Endothelial cell of umbilical vein (primary cell): ENCODE results near the gene DOCK6. TPM values are rescaled to one million over a fixed set of nuclear protein-coding genes. Genes with fewer than 3 reads are reported as not detected.

ENCODE experiments used
- BruUV-seq: library from RNA; stranded (reverse); fragments of 400-500 nt; replicated peaks from 2 replicates; lab custom pipeline; 2021; lab: Mats Ljungman, UMichigan
- CTCF ChIA-PET: fragments of 300-600, 350-600 bp; sonication (Branson Sonifier 250); formaldehyde crosslinking; loops from one replicate; lab custom pipeline; 2021; ENCODE audit warnings: antibody characterized with exemption, inconsistent platforms; lab: Charles Lee
- POLR2A ChIA-PET: fragments of 300-600, 350-600 bp; sonication (Branson Sonifier 250); formaldehyde crosslinking; loops from one replicate; lab custom pipeline; 2021; ENCODE audit warnings: antibody characterized with exemption, inconsistent platforms; lab: Charles Lee
- DNase-seq: peaks from one replicate; pipeline ENCODE4 v3.0.0-alpha.2; 2011; ENCODE audit warnings: low read depth, low spot score
- FAIRE-seq: peaks from 2 replicates; lab custom pipeline; 2011; peaks lifted over from hg19 to GRCh38; lab: Jason Lieb, UNC
- H2AFZ ChIP-seq: 2 replicates; pipeline ENCODE4 v1.6.0; 2012; ENCODE audit warnings: low read depth, low read length, control low read depth, inconsistent platforms
- H3K27ac ChIP-seq: 2 replicates; pipeline ENCODE4 v1.5.1; 2011; ENCODE audit warnings: low read depth, mild to moderate bottlenecking, control low read depth, low read length, moderate library complexity; ENCODE audit not compliant: insufficient read depth
- H3K27me3 ChIP-seq, 2 experiments: 2 replicates each; pipeline versions ENCODE4 v1.6.0 to v1.6.1; 2011; ENCODE audit warnings: low read length in 2 of 2, mixed read lengths in 1 of 2; ENCODE audit not compliant: control insufficient read depth in 2 of 2, insufficient read depth in 2 of 2
- H3K36me3 ChIP-seq, 2 experiments: 2 replicates in 1 of 2; 3 replicates in 1 of 2; pipeline ENCODE4 v1.5.1; 2011; ENCODE audit warnings: low read length in 2 of 2, mild to moderate bottlenecking in 1 of 2, moderate library complexity in 1 of 2; ENCODE audit not compliant: control insufficient read depth in 2 of 2, insufficient read depth in 2 of 2; ENCODE audit errors: extremely low read depth in 1 of 2
- H3K4me1 ChIP-seq: 3 replicates; pipeline ENCODE4 v1.5.1; 2011; ENCODE audit warnings: mild to moderate bottlenecking, low read length; ENCODE audit not compliant: control insufficient read depth, insufficient read depth; ENCODE audit errors: extremely low read depth
- H3K4me2 ChIP-seq: 2 replicates; pipeline ENCODE4 v1.6.1; 2011; ENCODE audit warnings: low read length, control low read depth, mixed read lengths; ENCODE audit not compliant: insufficient read depth
- H3K4me3 ChIP-seq, 3 experiments: fragments of 200-600 bp in 1 of 3; sonication (generic), shearing (Covaris generic) in 1 of 3; replicated peaks in 1 of 3; 2 replicates each; pipeline ENCODE4 v1.5.1; 2011 to 2016; ENCODE audit warnings: control low read depth in 3 of 3, low read length in 3 of 3, mild to moderate bottlenecking in 2 of 3, inconsistent platforms in 1 of 3, low read depth in 1 of 3, moderate library complexity in 1 of 3; ENCODE audit not compliant: insufficient read depth in 1 of 3
- H3K79me2 ChIP-seq: 2 replicates; pipeline ENCODE4 v1.6.0; 2012; ENCODE audit warnings: low read length, inconsistent platforms; ENCODE audit not compliant: control insufficient read depth, insufficient read depth
- H3K9ac ChIP-seq: replicated peaks from 2 replicates; pipeline ENCODE3; 2011; ENCODE audit warnings: low read length, control low read depth; ENCODE audit not compliant: insufficient read depth; ENCODE audit errors: extremely low read depth
- H3K9me1 ChIP-seq: replicated peaks from 3 replicates; pipeline ENCODE4 v1.6.0; 2011; ENCODE audit warnings: mild to moderate bottlenecking, low read length; ENCODE audit not compliant: control insufficient read depth, insufficient read depth; ENCODE audit errors: extremely low read depth
- H3K9me3 ChIP-seq: replicated peaks from 2 replicates; pipeline ENCODE4 v1.5.1; 2012; ENCODE audit warnings: low read length, inconsistent platforms; ENCODE audit not compliant: control insufficient read depth, insufficient read depth
- H4K20me1 ChIP-seq: replicated peaks from 2 replicates; pipeline ENCODE3; 2011; ENCODE audit warnings: mild to moderate bottlenecking, low read length; ENCODE audit not compliant: control insufficient read depth, insufficient read depth; ENCODE audit errors: extremely low read depth
- EZH2 ChIP-seq: IDR thresholded peaks from 2 replicates; pipeline ENCODE4 v1.6.1; 2012; ENCODE audit warnings: borderline replicate concordance, low read depth, mild to moderate bottlenecking, moderate library complexity, low read length, inconsistent platforms; ENCODE audit not compliant: severe bottlenecking
- FOS ChIP-seq: IDR thresholded peaks from 2 replicates; pipeline ENCODE4 v1.6.1; 2011; ENCODE audit warnings: mild to moderate bottlenecking, low read length, moderate library complexity, borderline replicate concordance; ENCODE audit not compliant: insufficient read depth
- GATA2 ChIP-seq: IDR thresholded peaks from 2 replicates; pipeline ENCODE4 v1.7.0; 2011; ENCODE audit warnings: low read depth, mild to moderate bottlenecking, moderate library complexity, mixed read lengths, low read length; ENCODE audit not compliant: insufficient read length, insufficient read depth
- JUN ChIP-seq: IDR thresholded peaks from 2 replicates; pipeline ENCODE4 v1.6.1; 2011; ENCODE audit warnings: borderline replicate concordance, low read depth; ENCODE audit not compliant: insufficient read length, insufficient read depth
- MYC ChIP-seq: IDR thresholded peaks from one replicate; pipeline ENCODE4 v1.6.1; 2011; ENCODE audit warnings: mild to moderate bottlenecking, low read depth, low read length
- POLR2A ChIP-seq: IDR thresholded peaks from 2 replicates; pipeline ENCODE4 v1.6.1; 2012; ENCODE audit warnings: low read depth, mild to moderate bottlenecking, control low read depth, low read length
- POLR2AphosphoS5 ChIP-seq: IDR thresholded peaks from 2 replicates; pipeline ENCODE4 v1.6.1; 2012; ENCODE audit warnings: low read depth, mild to moderate bottlenecking, control low read depth, low read length, moderate library complexity; ENCODE audit not compliant: insufficient read depth
- dilution Hi-C: fragments of 300-500 bp; cut with MboI; formaldehyde crosslinking; loops from one replicate; pipeline ENCODE4 v1.15.0; 2019; ENCODE audit warnings: low sequenced_read_pairs; ENCODE audit not compliant: extremely low pct_ligation_motif_present
- intact Hi-C: fragments of 100-400 bp; cut with micrococcal nuclease; formaldehyde crosslinking; loops from one replicate; pipeline ENCODE4 v1.10.0; 2022
- polyA plus RNA-seq, 4 experiments: library from polyadenylated mRNA; depleted of rRNA in 3 of 4; stranded (reverse) in 3 of 4; unstranded in 1 of 4; fragments of >200 nt; gene quantifications; 2 replicates each; pipeline versions ENCODE4 v1.2.1 to v1.2.3, GENCODE V29; 2011 to 2012; ENCODE audit warnings: missing spikeins in 1 of 4
- total RNA-seq: library from RNA; stranded (reverse); gene quantifications from 2 replicates; pipeline ENCODE4 v1.2.3, GENCODE V29; 2021
- TF ChIP-seq, protein P1 (sequence below): IDR thresholded peaks from 2 replicates; pipeline ENCODE4 v1.6.1; 2011; ENCODE audit not compliant: insufficient read depth, insufficient read length
- TF ChIP-seq, protein P2 (sequence below), 2 donors: IDR thresholded peaks; 1 replicate in 1 of 2; 2 replicates in 1 of 2; pipeline ENCODE4 v1.5.1; 2011; ENCODE audit warnings: low read length in 2 of 2, mild to moderate bottlenecking in 2 of 2, moderate library complexity in 2 of 2, control low read depth in 1 of 2, inconsistent platforms in 1 of 2, low read depth in 1 of 2; ENCODE audit not compliant: insufficient read depth in 1 of 2; ENCODE audit errors: extremely low read depth in 1 of 2

The DOCK6 gene
- total and polyA plus RNA-seq, 2 donors (not counting 3 experiments of a cell fraction or from before 2014, with no cell fraction given), result 126 to 334 TPM

DNA sequence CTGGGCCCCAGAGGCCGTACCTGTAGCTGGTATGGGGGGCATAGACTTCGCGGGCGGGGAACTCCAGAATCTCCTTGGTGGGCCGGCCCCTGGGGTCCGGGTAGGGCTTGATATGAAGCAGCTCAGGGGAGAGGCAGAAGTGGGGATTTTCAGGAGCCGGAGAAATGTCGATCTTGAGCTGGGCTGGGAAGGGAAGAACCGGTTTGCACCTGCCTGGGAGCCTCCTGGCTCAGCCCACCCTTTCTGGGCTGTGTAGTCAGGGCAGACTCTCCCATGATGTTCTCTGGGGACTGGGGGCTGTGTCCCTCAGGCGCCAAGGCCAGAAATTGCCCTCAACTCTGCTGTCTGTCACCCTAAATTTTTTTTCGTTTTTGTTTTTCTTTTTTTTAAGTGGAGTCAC lies 20.3 kb downstream of the DOCK6 start:
- Histone ChIP-seq H3K27me3 (no peaks in the 10 kb centered on the region), H3K9me1 (no peaks in the 10 kb centered on the region), H4K20me1 (no peaks in the 10 kb centered on the region), H3K79me2 (no peaks in the 10 kb centered on the region), H3K9ac (no peak overlapping the region), H3K4me2 (no peak overlapping the region), H2AFZ (no peak overlapping the region), H3K4me1 (peaks cover 5% of the 10 kb centered on the region), H3K4me3 (no peak overlapping the region), H3K36me3 (peaks cover 17 to 52% of the 10 kb centered on the region in 2 experiments), H3K9me3 (no peaks in the 10 kb centered on the region), H3K27ac (no peak overlapping the region)
- no peak for FAIRE-seq
- no peak for DNase-seq
- dilution Hi-C loops, result no loop called here
- no TSS peak for BruUV-seq
- ChIA-PET CTCF (interaction anchor here (4.2 kb wide), 1 partner anchor 44 kb away, joined by 49 read pairs; no protein-coding TSS in a partner anchor), POLR2A (no interaction called here)
- TF ChIP-seq POLR2A, result no peak
- TF ChIP-seq GATA2, result no peak
- no peak for TF ChIP-seq EZH2
- no peak for TF ChIP-seq FOS
- TF ChIP-seq JUN, result no peak
- TF ChIP-seq, protein P1, sequence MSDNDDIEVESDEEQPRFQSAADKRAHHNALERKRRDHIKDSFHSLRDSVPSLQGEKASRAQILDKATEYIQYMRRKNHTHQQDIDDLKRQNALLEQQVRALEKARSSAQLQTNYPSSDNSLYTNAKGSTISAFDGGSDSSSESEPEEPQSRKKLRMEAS, result no peak
- TF ChIP-seq, protein P2, sequence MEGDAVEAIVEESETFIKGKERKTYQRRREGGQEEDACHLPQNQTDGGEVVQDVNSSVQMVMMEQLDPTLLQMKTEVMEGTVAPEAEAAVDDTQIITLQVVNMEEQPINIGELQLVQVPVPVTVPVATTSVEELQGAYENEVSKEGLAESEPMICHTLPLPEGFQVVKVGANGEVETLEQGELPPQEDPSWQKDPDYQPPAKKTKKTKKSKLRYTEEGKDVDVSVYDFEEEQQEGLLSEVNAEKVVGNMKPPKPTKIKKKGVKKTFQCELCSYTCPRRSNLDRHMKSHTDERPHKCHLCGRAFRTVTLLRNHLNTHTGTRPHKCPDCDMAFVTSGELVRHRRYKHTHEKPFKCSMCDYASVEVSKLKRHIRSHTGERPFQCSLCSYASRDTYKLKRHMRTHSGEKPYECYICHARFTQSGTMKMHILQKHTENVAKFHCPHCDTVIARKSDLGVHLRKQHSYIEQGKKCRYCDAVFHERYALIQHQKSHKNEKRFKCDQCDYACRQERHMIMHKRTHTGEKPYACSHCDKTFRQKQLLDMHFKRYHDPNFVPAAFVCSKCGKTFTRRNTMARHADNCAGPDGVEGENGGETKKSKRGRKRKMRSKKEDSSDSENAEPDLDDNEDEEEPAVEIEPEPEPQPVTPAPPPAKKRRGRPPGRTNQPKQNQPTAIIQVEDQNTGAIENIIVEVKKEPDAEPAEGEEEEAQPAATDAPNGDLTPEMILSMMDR (IDR thresholded peaks at IDR 0.05; ENCODE audit: extremely low read depth in 1 of 2, insufficient read depth in 1 of 2, low read depth in 1 of 2, low read length in 2 of 2), result no peak
- TF ChIP-seq POLR2AphosphoS5, result no peak
- TF ChIP-seq MYC, result no peak
- intact Hi-C loops, result loop anchor here (2.0 to 5.0 kb wide), 3 partner anchors 27 to 345 kb away; no protein-coding TSS in a partner anchor
